Muscle layer of duodenum (tissue), 2 donors: ENCODE data around the gene CLSTN3.
"Not testable (repeated sequence)": the region's sequence is repeated elsewhere in the genome, so short reads cannot be mapped to it uniquely, and the experiment has no call there.

Source experiments
- H3K27ac ChIP-seq: one replicate; pipeline ENCODE4 v1.7.0; 2013; ENCODE audit warnings: mild to moderate bottlenecking, low read length
- H3K27me3 ChIP-seq: one replicate; pipeline ENCODE4 v1.7.0; 2013; ENCODE audit warnings: low read depth, mild to moderate bottlenecking, control low read depth, low read length
- H3K36me3 ChIP-seq, 2 donors: one replicate each; pipeline ENCODE4 v1.7.0; 2013; ENCODE audit warnings: low read length in 2 of 2, control low read depth in 1 of 2, mild to moderate bottlenecking in 1 of 2; ENCODE audit not compliant: insufficient read depth in 2 of 2, control insufficient read depth in 1 of 2
- H3K4me1 ChIP-seq, 2 donors: one replicate each; pipeline ENCODE4 v1.7.0; 2013; ENCODE audit warnings: low read length in 2 of 2, mild to moderate bottlenecking in 2 of 2, control low read depth in 1 of 2, moderate library complexity in 1 of 2; ENCODE audit not compliant: insufficient read depth in 2 of 2, control insufficient read depth in 1 of 2
- H3K4me3 ChIP-seq, 2 donors: one replicate each; pipeline ENCODE4 v1.7.0; 2013; ENCODE audit warnings: low read length in 2 of 2, low read depth in 1 of 2, mild to moderate bottlenecking in 1 of 2
- H3K9me3 ChIP-seq, 2 donors: one replicate each; pipeline ENCODE4 v1.7.0; 2013; ENCODE audit warnings: low read length in 2 of 2, control low read depth in 1 of 2, mild to moderate bottlenecking in 1 of 2; ENCODE audit not compliant: control insufficient read depth in 1 of 2
- donor health status: healthy.

The CLSTN3 gene

DNA sequence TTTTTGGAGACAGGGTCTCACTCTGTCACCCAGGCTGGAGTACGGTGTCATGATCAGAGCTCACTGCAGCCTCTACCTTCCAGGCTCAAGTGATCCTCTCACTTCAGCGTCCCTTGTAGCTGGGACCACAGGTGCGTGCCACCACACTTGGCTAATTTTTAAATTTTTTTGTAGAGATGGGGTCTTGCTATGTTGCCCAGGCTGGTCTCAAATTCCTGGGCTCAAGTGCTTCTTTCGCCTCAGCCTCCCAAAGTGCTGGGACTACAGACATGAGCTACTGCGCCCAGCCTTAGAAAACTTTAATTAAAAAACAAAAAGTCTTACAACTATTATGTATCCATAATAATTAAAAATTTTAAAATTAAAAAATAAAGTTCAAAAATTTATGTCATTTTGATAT lies 23.0 kb upstream of the CLSTN3 start:
- not testable (repeated sequence) for H3K27ac ChIP-seq, H3K9me3 ChIP-seq, H3K4me1 ChIP-seq, H3K4me3 ChIP-seq, H3K27me3 ChIP-seq
- peaks cover 3 to 17% of the 10 kb centered on the region in 2 donors for H3K36me3 ChIP-seq

DNA sequence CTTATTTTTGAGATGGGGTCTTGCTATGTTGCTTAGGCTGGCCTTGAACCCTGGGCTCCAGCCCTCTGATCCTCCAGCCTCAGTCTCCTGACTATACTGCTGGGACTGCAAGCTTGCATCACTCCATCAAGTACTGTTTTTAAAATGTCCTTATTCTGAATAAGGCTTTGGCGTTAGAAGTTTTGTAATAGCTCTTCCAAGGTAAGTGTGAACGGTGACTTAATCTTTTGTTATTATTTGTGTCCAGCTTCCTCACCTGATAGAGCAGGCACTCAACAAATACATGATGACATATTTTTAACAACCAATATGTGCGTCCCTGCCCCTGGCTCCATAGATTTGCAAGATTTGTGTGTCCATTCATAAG lies 22.6 kb upstream of the CLSTN3 start:
- peaks cover 0 to 7% of the 10 kb centered on the region in 2 donors for H3K4me1 ChIP-seq
- H3K9me3 ChIP-seq: no peaks in the 10 kb centered on the region
- peak overlapping the region; percentile 98 for H3K27ac ChIP-seq
- peaks cover 3 to 17% of the 10 kb centered on the region in 2 donors for H3K36me3 ChIP-seq
- H3K4me3 ChIP-seq: peak overlapping the region; percentile 66 to 88
- H3K27me3 ChIP-seq: no peaks in the 10 kb centered on the region

DNA sequence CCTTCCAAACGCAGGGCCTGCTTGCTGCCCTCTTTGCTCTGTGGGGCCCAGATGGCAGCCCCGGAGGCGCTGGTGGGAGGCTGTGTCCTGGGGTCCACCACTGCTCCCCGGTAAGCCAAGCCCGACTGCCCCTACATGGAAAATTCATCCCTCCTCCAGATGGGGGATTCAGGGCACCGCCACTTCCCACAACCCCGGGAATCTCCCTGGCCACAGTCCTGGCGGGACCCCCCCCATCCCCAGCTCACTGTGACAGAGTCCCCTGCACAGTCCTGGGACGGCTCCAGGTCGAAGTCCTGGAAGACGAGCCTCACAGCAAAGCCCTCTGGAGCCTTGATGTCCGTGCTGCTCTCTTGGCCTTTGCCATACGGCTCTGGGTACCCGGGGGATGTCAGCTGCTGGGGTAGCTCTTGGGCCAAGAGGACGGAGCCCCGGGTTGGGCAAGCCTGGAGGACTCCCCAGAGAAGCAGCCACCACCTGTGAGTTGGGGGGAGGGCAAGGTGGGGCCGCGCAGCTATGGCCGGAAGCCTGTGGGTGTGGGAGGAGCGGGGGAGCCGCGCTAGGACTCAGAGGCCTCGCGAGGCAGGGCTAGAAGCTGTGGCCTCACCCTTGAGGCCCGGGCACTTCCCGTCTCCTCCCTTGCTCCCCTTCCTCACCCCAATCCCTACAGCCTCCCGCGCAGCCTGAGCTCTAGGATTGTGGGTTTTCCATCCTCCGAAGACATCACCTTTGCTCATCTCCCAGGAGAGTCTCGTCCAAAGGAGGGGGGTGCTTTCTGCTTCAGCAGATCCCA lies 22.0 kb upstream of the CLSTN3 start:
- H3K27me3 ChIP-seq: no peaks in the 10 kb centered on the region
- H3K36me3 ChIP-seq: peaks cover 3 to 13% of the 10 kb centered on the region in 2 donors
- H3K9me3 ChIP-seq: no peaks in the 10 kb centered on the region
- H3K27ac ChIP-seq: peak overlapping the region; percentile 98
- H3K4me3 ChIP-seq: peak overlapping the region; percentile 66 to 88
- peaks cover 5 to 7% of the 10 kb centered on the region in 2 donors for H3K4me1 ChIP-seq

DNA sequence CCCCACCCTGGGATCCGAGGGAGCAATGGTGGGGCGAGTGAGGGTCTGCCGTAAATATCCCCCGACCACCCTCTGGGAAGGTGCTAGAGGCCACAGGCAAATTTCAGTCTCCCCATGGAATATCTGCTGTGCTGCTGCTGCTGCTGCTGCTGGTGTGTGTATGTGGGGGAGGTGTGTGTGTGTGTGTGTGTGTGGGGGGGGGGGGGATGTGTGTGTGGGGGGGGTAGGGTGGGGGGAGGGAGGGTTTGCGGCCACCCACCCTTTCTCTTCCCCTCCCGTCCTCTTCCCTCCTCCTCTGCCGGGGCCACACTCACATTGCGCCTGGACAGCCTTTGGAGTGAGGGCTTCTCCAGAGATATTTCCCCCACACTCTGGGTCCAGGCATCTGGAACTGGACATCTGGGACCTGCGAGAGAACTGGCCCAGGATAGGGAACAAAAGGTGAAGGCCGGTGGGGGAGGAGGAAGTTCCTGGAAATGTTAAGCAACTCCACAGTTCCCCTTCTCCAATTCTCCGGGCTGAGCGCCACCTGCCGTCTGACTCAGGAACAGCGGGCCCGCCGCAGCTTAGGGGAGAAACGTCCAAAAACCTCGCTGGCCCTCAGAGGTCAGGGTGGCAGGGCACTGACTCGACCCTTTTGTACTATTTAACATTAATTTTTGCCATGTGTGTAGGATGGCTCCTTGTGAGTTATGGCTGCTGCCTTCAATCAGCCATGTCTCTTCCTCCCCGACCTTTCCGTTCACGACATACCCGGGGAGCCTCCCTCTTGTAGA lies 21.2 kb upstream of the CLSTN3 start, which contains the start of gene C1RL:
Gene C1RL (minus strand): TSS at position 419 of the 776 bp plus-strand sequence. CDS start 34 bp downstream, at position 385.
- Histone ChIP-seq H3K9me3 (no peaks in the 10 kb centered on the region), H3K36me3 (peaks cover 3 to 5% of the 10 kb centered on the region in 2 donors), H3K27ac (peak within 1 kb of the TSS; percentile 98), H3K27me3 (no peaks in the 10 kb centered on the region), H3K4me3 (peak within 1 kb of the TSS; percentile 66 to 88), H3K4me1 (peaks cover 7 to 10% of the 10 kb centered on the region in 2 donors)

DNA sequence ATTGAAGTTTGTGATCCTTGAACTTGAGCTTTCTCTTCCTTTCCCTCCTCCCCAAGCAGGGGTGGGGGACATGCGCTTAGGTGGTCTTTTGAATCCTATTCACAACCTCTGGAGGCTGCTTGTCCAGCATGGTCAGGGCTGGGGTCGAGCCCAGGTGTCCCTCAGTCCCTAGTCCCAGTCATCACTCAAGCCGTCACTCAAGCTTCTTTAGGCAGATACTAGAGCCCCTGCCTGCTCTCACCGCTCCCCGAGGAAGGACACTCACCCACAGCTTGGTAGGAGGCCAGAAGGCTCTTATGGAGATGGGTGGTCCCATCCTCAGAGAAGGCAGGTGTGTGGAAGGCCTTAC lies 20.6 kb upstream of the CLSTN3 start:
- Histone ChIP-seq H3K9me3 (no peaks in the 10 kb centered on the region), H3K4me3 (peak overlapping the region; percentile 15 to 88), H3K4me1 (peaks cover 7 to 10% of the 10 kb centered on the region in 2 donors), H3K27ac (peak overlapping the region; percentile 86), H3K36me3 (peaks cover 0 to 3% of the 10 kb centered on the region in 2 donors), H3K27me3 (no peaks in the 10 kb centered on the region)

DNA sequence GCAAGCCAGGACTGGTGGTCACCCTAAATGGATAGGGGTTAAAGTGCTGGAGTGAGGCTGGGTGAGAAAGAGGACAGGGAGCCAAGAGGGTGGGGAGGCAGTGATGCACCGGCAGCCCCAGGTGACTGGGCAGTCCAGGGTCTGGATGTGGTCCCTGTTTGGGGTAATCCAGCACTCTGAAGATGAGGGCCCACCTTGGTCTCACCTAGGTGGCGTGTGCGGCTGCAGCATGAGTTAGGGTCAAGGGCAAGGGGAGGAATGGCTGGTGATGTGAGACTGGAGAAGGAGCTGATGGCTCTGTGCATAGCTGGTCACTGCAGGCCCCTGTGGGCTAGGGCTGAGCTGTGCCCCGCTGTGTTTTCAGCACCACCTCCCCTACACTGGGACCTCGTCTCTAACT lies 19.5 kb upstream of the CLSTN3 start:
- Histone ChIP-seq H3K4me1 (peaks cover 7 to 10% of the 10 kb centered on the region in 2 donors), H3K36me3 (peaks cover 0 to 3% of the 10 kb centered on the region in 2 donors), H3K27ac (no peak overlapping the region)

DNA sequence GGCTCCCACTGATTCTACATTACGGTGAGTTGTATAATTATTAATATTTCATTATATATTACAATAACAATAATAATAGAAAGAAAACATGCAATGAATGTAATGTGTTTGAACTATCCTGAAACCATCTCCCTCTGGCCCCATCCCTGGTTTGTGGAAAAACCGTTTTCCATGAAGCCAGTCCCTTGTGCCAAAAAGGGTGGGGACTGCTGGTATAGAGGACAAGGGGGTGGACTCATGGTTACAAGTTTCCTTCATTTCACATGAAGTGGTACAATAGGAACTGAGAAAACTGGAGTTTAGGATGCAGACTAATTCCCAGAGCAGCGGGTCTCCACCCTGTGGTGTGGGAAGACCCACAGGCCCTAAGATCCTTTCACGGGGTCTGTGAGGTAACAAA lies 18.1 kb upstream of the CLSTN3 start:
- no peak overlapping the region for H3K27ac ChIP-seq
- no peaks in the 10 kb centered on the region for H3K27me3 ChIP-seq
- H3K36me3 ChIP-seq: peaks cover 5 to 6% of the 10 kb centered on the region in 2 donors
- no peaks in the 10 kb centered on the region for H3K9me3 ChIP-seq
- H3K4me3 ChIP-seq: no peak overlapping the region
- H3K4me1 ChIP-seq: peaks cover 7 to 10% of the 10 kb centered on the region in 2 donors

More for the DNA sequence above, 19.5 kb upstream of the CLSTN3 start:
- Histone ChIP-seq H3K27me3 (no peaks in the 10 kb centered on the region), H3K9me3 (no peaks in the 10 kb centered on the region), H3K4me3 (no peak overlapping the region)

DNA sequence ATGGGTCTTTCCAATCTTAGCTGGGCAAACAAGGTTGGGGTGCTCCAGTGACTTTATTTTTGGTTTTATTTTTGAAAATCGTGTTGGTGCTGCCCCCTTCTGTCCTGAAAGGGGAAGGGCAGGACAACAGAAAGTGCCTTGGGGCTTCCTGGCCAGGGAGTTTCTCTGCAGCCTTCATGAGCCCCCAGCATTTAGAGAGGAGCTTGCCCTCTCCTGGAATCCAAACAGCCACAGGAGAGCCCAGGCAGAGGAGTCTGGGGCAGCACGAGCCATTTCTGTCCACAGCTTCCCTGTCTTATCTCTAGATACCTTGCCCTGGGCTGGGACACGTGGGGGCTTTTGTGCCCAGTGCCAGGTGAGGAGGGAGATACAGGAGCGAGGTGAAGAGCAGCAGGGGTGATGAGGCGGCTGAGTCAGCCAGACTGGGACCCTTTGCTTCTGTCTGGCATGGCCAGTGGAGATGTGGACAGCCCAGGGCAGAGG lies 16.7 kb upstream of the CLSTN3 start:
- Histone ChIP-seq H3K36me3 (peaks cover 5 to 6% of the 10 kb centered on the region in 2 donors), H3K27me3 (no peaks in the 10 kb centered on the region), H3K27ac (no peak overlapping the region), H3K4me3 (no peak overlapping the region), H3K9me3 (no peaks in the 10 kb centered on the region), H3K4me1 (peaks cover 7 to 10% of the 10 kb centered on the region in 2 donors)

DNA sequence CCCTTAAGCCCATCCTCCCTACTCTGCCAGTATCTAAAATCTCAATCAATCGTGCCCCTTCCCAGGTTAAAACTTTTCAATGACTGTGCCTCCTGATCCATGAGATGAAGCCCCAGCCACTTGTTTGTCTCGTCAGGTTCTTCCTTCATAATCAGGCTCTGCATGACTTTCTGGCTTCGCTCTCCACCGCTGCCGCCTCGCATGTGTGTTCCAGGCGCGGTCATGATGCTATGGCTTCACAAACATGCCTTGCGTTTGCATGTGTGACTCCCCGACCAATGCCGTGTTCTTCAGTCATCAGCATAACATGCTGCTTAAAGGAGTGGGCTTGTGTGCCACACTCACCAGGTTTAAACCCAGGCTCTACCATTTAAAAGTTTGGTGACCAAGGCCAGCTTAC lies 16.2 kb upstream of the CLSTN3 start:
- Histone ChIP-seq H3K9me3 (no peaks in the 10 kb centered on the region), H3K27ac (no peak overlapping the region), H3K4me1 (peaks cover 7 to 10% of the 10 kb centered on the region in 2 donors), H3K36me3 (peaks cover 5 to 6% of the 10 kb centered on the region in 2 donors), H3K27me3 (no peaks in the 10 kb centered on the region), H3K4me3 (no peak overlapping the region)

DNA sequence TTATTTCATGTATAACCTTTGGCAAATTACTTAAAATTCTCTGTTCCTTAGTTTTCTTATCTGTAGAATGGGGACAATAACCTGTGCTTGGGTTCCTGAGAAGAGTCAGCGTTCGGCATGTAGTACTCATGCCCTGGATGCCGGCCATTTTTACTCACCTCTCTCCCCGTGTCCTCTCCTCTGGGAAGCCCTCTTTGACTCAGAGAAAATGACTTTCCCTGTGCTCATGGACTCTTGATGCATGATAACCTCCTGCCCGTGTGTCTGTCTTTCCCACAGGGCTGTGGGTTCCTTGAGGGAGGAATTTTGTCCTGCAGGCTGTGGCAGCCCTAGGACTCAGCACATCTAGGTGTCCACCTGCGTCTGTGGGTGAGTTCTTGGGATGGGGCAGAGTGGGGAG lies 15.3 kb upstream of the CLSTN3 start:
- no peak overlapping the region for H3K27ac ChIP-seq
- H3K9me3 ChIP-seq: no peaks in the 10 kb centered on the region
- no peaks in the 10 kb centered on the region for H3K27me3 ChIP-seq
- peaks cover 5 to 6% of the 10 kb centered on the region in 2 donors for H3K36me3 ChIP-seq
- H3K4me3 ChIP-seq: no peak overlapping the region
- H3K4me1 ChIP-seq: peaks cover under 1 to 10% of the 10 kb centered on the region in 2 donors

DNA sequence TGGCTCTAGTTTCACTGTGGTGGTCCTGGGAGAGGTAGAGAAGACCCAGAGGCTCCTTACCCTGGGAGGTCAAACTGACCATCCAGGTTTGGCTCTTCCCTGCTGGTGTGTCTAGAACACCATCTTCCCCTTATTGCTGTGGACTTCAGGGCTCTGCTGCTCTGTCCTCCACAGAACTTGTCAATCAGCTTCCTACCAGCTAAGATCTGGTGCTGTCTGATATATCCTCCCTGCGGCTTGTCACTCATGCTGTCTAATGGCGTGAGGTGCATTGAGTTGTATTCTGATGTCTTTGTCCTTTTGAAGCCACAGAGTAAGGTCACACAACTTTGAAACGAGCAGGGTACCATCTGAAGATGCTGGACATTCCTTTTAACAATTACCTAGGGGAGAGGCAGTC lies 14.0 kb upstream of the CLSTN3 start:
- Histone ChIP-seq H3K9me3 (no peaks in the 10 kb centered on the region), H3K4me1 (peaks cover 0 to 10% of the 10 kb centered on the region in 2 donors), H3K27ac (no peak overlapping the region), H3K27me3 (no peaks in the 10 kb centered on the region), H3K36me3 (peaks cover 5 to 6% of the 10 kb centered on the region in 2 donors), H3K4me3 (no peak overlapping the region)
